A549 (cell line): Measurements from ENCODE around the gene GLP2R.

ENCODE experiments used
- BHLHE40 ChIP-seq: IDR thresholded peaks from 2 replicates; pipeline ENCODE4 v1.6.1; 2012; ENCODE audit warnings: low read depth, low read length, inconsistent platforms
- EP300 ChIP-seq, 2 experiments: fragments of >200 bp; sonication (Bioruptor Twin); formaldehyde crosslinking; IDR thresholded peaks; 2 replicates in 1 of 2; 3 replicates in 1 of 2; pipeline ENCODE4 v1.6.1; 2016 to 2017
- ESRRA ChIP-seq: fragments of 150-350 bp; IDR thresholded peaks from 2 replicates; pipeline ENCODE4 v1.6.1; 2014; ENCODE audit warnings: mild to moderate bottlenecking, low read length, borderline replicate concordance
- RCOR1 ChIP-seq: fragments of 150-350 bp; IDR thresholded peaks from 2 replicates; pipeline ENCODE4 v1.6.1; 2014; ENCODE audit warnings: antibody characterized with exemption, low read length, low read depth
- TF ChIP-seq, protein P1 (sequence below): IDR thresholded peaks from 2 replicates; pipeline ENCODE4 v1.6.1; 2012
- TF ChIP-seq, protein P2 (sequence below): fragments of >200 bp; sonication (Bioruptor Twin); formaldehyde crosslinking; IDR thresholded peaks from 3 replicates; pipeline ENCODE4 v1.5.1; 2016

DNA sequence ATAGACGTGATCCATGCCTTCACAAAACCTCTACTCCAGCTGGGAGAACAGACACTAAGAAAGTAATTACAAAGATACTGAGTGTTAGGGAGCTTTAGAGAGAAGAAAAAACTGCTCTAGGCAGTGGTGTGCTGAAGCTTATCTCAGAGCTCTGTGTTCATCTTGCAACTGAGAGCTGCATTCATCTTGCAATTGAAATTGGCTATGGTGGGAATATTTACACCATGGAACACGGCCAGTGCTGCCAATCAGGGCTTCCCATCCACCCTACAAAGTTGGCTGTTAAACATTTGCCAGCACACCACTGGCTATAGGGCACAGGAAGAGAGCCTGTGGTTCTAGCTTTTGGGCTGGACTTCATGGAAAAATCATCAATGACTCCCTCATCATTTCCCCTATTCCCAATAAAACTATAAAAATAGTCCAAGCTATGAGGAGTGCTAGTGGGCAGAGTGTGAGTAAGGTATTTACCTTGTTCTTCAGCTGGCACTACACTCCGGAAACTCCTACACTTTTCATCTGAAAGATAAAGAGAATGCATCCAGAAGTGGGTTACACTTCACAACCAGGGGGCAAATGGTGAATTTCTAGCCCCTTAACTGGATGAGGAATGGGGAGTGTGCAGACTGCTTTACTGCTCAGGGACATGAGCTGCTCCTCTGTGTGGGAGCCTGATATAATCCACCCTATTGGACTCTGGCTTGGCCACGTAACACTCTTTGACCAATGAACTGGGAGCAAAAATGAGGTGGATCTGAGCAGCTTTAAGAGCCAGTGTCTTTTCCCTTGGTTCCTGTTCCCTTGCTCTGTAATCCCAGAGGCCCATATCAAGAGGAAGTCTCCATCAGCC, 15.4 kb upstream of the GLP2R start:
- TF ChIP-seq, protein P1, sequence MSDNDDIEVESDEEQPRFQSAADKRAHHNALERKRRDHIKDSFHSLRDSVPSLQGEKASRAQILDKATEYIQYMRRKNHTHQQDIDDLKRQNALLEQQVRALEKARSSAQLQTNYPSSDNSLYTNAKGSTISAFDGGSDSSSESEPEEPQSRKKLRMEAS: no peak
- no peak for TF ChIP-seq ESRRA
- no peak for TF ChIP-seq RCOR1
- TF ChIP-seq, protein P2, sequence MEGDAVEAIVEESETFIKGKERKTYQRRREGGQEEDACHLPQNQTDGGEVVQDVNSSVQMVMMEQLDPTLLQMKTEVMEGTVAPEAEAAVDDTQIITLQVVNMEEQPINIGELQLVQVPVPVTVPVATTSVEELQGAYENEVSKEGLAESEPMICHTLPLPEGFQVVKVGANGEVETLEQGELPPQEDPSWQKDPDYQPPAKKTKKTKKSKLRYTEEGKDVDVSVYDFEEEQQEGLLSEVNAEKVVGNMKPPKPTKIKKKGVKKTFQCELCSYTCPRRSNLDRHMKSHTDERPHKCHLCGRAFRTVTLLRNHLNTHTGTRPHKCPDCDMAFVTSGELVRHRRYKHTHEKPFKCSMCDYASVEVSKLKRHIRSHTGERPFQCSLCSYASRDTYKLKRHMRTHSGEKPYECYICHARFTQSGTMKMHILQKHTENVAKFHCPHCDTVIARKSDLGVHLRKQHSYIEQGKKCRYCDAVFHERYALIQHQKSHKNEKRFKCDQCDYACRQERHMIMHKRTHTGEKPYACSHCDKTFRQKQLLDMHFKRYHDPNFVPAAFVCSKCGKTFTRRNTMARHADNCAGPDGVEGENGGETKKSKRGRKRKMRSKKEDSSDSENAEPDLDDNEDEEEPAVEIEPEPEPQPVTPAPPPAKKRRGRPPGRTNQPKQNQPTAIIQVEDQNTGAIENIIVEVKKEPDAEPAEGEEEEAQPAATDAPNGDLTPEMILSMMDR: no peak
- no peak for TF ChIP-seq BHLHE40
- no peak for TF ChIP-seq EP300 (IDR thresholded peaks at IDR 0.05)
